Measurements from ENCODE around the gene PAQR4.

The PAQR4 gene

GRCh38 chr16:2964475-2965336 lies 4.4 kb upstream of the PAQR4 start:
- peak; percentile 93 for DNase-seq (ENCODE audit: low spot score)

GRCh38 chr16:2966043-2966807 lies 2.9 kb upstream of the PAQR4 start:
- no peak for DNase-seq (ENCODE audit: low spot score)

GRCh38 chr16:2966808-2967191 lies 2.3 kb upstream of the PAQR4 start:
- DNase-seq (ENCODE audit: low spot score), result peak; percentile 43

DNA sequence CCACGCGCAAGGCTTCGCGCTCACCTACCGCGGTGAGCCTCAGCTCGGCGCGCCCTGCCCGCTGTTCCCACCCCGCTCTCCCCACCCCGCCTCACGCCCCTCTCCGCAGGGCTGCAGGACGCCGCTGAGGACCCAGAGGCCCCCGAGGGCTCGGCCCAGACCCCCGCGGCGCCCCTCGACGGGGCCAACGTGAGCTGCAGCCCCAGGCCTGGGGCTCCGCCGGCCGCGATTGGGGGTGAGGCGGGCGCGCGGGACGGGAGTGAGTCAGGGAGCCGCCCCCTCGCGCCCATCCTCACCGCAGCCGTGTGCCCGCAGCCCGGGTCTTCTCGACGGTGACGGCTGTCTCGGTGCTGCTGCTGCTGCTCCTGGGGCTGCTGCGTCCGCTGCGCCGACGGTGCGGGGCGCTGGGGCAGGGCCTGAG lies 1.9 kb upstream of the PAQR4 start:
- DNase-seq (ENCODE audit: low spot score), result no peak

GRCh38 chr16:2967721-2968161 lies 1.4 kb upstream of the PAQR4 start:
- DNase-seq (ENCODE audit: low spot score), result no peak

DNA sequence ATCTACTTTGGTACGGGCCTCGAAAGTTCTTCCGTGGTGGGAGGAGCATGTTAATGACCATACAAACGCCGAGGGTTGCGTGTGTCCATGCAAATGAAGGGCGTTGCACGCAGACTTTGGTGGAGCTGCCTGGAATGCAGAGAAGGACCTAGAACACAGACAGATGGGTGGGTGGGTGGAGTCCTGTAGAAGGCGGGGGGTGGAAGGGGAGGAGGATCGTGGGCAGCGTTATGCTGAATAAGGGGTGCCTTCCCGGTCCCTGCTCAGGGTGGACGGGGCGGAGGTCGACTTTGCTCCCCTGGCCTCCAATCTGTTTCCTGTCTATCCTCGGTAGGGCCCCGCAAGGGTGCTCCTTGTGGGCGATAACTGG lies 795 bp upstream of the PAQR4 start:
- DNase-seq (ENCODE audit: low spot score), result peak; percentile 69

DNA sequence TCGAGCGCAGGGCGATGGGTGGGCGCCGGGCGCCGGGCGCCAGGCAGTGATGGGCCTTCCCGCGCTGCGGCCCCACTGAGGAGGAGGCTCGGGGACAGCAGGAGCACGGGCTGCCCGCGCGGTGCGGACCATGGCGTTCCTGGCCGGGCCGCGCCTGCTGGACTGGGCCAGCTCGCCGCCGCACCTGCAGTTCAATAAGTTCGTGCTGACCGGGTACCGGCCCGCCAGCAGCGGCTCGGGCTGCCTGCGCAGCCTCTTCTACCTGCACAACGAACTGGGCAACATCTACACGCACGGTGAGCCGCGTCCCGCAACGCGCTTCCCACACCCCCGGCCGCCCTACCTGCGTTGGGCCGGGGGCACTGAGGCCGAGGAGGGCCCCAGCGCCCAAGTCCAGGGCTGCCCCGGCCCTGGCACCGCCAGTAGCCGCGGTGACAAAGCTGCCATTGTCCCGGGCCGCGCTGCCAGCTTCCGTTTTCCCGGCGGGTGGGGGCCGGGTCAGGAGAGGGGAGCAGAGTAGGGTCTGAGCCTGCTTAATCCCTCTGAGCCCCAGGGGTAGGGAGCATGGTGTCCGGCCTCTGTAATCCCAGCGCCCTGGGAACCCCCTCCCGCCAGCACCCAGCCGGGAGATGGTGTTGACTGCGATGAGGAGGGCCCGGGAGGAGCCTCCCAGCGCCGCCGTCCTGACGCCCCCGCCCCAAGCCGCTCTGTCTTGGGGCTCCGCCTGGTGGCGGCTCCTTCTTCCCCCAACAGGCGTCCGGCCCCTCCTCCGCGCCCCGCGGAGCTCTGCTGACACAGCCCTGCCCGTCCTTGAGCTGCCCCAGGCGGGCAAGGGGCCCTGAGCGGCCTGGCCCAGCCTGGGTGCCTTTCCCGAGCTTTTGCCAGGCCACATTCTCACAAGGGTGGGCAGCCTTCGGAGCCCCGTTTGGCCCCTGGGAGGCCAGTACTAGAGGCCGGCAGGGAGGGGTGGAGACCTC lies 685 bp downstream of the PAQR4 start:
- peak; percentile 74 for DNase-seq (ENCODE audit: low spot score)

- no peak for DNase-seq (ENCODE audit: low spot score)
Observed at GRCh38 chr16:2970563-2970962, 1.4 kb downstream of the PAQR4 start.

- DNase-seq (ENCODE audit: low spot score), result no peak
Observed at GRCh38 chr16:2971134-2971984, 2.2 kb downstream of the PAQR4 start.

GRCh38 chr16:2971985-2972784 lies 3.0 kb downstream of the PAQR4 start:
- DNase-seq (ENCODE audit: low spot score), result no peak

DNA sequence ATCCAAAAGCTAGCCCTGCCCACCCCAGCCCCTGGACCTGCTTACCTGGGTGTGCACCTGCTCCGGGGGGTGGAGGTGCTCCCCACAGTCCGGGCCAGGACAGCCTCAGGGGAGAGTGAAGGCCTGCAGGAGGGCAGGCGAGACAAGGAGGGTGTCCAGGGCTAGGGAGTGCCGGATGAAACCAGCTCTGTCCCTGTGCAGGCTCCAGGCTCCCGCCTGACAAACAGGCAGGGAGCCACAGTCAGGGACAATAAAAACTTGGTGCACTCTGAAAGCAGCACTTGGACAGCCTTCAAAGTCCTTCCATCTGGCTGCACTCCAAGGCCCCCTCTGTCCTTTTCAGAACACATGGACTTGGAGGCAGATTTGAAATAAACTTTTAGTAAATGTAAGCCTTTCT lies 3.9 kb downstream of the PAQR4 start:
- no peak for DNase-seq (ENCODE audit: low spot score)

DNA sequence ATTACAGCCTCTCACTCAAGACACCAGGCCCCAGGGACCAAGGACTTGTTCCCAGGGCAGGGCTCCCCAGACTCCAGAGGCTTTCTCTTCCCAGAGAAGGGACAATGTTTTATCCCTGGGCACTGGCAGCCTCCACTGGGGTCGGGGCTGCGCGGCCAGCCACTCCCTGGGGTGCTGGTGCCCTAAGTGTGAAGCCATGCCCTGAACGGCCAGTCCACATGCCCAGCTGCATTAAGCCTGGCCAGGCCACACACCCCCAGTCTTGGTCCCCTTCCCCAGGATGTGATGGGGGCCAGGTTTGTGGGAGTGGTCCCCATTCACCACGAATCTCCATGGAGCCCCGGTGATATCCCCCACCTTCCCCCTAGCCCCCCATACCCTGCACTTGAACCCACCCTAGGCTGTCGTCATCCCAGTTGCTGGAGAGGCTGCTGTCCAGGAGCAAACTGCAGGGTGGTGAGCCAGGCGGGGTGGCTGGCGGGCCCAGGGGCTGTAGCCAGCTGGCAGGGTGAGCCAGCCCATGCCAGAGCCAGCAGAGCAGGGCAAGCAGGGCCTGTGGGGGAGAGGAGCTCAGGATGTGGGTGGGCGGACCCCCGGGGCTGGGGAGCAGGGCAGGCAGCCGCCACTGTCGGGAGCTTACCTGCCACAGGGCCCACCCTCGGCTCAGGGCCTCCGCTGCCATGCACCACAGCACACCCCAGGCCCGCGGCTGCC lies 4.6 kb downstream of the PAQR4 start:
- no peak for DNase-seq (ENCODE audit: low spot score)

DNA sequence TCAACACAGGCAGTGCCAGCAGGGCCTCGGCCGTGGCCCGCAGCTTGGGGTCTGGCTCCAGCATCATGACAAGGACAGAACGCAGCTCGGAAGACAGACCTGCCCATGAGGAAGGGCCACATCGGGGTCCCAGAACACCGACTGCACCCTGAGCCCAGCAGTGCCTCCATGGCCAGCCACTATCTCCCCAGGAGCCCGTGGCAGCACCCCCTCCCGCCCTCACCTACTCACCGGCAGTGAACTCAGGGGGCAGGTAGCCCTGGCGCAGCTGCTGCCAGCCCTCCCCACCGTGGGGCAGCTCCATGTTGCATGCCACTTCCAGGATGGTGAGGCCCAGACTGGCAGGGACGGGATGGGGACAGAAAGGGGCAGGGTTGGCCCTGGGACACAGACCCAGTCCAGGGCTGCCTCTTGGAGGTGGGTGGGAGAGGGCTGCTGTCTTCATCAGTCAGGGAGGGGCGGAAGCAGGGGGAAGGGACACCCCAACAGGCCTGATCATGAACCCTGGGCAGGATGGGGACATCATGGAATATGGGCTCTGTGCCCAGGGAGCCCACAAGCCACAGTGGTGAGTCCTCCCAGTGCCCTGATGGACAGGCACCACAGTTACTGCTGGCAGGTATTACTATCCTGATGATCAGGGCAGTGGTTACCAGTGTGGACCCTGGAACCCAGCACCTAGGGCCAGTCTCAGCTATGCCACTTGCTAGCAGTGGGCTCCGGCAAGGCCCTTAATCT lies 5.3 kb downstream of the PAQR4 start:
- no peak for DNase-seq (ENCODE audit: low spot score)

GRCh38 chr16:2975161-2975795 lies 6.1 kb downstream of the PAQR4 start:
- DNase-seq (ENCODE audit: low spot score), result no peak

- no peak for DNase-seq (ENCODE audit: low spot score)
Observed at GRCh38 chr16:2976201-2976600, 7.1 kb downstream of the PAQR4 start.

DNA sequence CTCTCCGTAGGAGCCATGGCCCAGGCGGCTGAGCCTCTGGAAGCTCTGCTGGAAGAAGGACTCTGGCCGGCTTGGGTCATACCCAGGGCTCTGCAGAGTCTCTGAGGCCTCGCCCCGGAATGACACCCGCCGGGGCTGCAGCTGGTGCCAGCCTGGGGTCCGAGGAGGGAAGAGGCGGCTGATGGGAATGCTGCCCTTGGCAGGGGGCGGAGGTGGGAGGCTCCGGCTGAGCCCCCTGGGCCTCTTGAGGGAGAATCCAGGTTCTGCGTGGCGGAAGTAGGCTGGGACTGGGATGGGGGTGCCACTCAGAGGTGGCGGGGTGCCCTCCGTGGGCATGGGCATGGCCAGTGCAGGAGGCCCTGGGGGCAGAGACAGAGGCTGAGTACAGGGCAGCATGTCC lies 7.5 kb downstream of the PAQR4 start:
- DNase-seq (ENCODE audit: low spot score), result no peak

DNA sequence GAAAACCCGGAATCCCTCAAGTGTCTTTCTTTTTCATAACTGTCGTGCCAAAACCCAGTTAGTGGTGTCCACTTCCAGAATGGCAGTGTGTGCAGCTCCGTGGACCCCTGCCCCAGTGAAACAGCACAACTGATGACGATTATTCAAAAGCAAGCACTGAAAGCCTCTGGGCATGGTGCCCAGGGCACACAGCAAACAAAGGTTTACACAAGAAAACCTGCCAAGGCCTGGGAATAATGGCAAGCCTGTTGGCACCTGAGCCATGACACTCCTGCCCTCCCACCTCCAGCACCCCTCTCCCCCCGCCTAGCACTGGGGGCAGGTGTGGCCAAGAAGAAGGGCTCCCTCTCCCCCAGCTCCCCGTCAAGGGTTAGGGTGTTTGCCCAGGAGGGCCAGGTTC lies 8.3 kb downstream of the PAQR4 start:
- DNase-seq (ENCODE audit: low spot score), result no peak

- no peak for DNase-seq (ENCODE audit: low spot score)
Observed at GRCh38 chr16:2979669-2980226, 10.6 kb downstream of the PAQR4 start.

Measured in germinal center (tissue), 1 donor.